KBM-7 (cell line): ENCODE data around the gene RAB44.
"Not testable (repeated sequence)": the region's sequence is repeated elsewhere in the genome, so short reads cannot be mapped to it uniquely, and the experiment has no call there.

Source experiments
- DNase-seq: peaks from one replicate; pipeline ENCODE4 v3.0.0-alpha.2; 2015
- in situ Hi-C: fragments of 300-500 bp; cut with MboI; formaldehyde crosslinking; loops from 2 replicates; pipeline ENCODE4 v1.14.3; 2020; ENCODE audit warnings: low sequenced_read_pairs, low pct_unique_long_range_greater_than_20kb, mixed read lengths

Gene RAB44

DNA sequence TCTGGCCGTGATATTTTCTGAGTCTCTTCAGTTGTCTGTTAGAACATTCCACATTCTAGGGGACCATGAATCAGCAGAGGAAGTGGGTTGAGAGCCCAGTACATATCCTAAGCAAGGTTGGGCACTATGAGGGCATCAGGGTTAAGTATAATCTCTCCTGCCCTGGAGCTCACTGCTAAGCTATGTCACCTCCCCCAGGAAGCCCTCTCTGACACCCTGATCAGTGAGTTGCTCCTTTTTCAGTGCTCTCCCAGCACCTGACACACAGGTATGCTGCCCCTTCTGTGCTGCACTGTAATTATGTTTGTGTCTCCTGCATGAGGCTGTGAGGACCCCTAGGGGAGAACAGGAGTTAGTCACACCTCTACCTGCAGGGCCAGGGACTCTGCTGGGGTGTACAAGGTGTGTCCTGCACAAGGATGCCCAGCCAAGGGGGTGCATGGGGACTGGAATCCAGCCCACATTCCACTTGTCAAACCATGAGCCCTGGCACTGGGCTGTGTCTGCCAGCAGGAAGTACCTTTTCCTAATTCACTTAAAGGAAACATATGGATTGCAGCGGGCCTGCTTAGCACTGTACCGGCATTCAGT lies 3.9 kb downstream of the RAB44 start:
- no peak for DNase-seq
- in situ Hi-C loops = no loop called here

DNA sequence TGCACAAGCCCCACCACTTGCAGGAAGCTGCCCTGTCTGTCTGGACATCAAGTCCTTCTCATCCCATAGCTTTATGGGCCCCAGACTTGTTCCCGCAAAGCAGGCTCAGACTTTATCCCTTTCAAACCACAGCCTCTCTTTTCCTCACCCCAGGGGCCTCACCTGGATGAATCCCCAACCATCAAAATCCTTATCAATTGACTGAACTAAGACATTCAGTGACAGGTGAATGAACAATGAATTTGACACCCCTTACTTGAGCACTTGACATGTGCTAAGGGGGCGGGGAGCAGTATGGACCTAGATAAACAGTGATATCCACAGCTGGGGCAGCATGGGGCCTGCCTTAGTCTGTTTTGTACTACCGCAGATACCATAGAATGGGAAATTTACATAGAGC lies 5.0 kb downstream of the RAB44 start:
- no peak for DNase-seq
- in situ Hi-C loops = no loop called here

DNA sequence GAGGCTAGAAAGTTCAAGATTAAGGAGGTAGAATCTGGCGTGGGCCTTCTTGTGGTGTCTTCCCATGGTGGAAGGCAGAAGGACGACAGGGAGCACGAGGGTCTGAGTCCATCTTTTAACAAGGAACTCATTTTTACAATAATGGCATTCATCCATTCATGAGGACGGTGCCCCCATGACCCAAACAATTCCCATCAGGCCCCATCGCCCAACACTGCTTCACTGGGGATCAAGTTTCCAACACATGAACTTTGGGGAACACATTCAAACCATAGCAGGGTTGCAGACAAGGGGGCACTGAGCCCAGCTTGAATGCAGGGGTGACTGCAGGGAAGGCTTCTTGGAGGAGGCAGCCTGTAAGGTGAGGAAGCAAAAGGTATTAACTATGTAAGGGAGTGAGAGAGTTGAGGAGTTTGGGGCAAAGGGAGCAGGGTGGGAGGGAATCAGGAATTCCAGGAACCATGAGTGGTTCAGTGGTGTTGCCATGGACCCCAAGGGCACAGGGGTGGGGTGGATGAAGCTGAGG lies 5.5 kb downstream of the RAB44 start:
- DNase-seq = no peak
- in situ Hi-C loops = no loop called here

DNA sequence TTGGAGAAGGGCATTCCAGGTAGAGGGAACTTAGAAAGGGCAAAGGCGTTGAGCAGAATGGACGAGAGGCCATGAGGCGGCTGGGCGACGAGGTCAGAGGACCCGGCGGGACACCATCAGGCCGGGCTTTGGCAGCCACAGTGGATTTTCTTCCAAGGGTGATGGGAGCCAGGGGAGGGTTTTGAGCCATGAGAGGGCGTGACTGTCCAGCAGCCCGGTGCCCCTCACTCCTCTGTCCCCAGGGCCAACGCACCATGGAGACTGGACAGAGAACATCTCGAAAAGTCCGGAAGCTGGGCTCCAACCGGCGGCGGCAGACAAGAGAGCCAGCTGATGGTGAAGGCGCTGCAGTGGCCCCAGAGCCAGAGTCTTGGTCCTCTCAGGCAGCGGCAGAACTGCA lies 6.4 kb downstream of the RAB44 start:
- no peak for DNase-seq
- in situ Hi-C loops = no loop called here

DNA sequence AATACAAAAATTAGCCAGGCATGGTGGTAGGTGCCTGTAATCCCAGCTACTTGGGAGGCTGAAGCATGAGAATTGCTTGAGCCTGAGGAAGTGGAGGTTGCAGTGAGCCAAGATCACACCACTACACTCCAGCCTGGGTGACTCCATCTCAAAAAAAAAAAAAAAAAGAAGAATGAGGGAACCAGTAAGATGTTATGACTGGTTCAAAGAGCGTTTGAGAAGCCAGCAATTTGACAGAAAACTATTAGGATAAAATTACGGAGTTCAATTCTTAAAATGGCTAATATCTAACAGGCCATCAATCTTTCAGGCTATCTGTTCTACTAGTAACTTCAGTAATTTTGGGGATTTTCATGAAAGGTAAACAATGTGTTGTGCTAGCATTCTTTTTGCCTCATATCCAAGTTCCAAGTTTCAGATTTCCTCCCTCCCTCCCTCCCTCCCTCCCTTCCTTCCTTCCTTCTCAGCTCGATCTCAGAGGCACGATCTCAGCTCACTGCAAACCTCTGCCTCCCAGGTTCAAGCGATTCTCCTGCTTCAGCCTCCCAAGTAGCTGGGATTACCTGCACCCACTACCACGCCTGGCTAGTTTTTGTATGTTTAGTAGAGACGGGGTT lies 7.4 kb downstream of the RAB44 start:
- DNase-seq, in situ Hi-C loops: not testable (repeated sequence)

DNA sequence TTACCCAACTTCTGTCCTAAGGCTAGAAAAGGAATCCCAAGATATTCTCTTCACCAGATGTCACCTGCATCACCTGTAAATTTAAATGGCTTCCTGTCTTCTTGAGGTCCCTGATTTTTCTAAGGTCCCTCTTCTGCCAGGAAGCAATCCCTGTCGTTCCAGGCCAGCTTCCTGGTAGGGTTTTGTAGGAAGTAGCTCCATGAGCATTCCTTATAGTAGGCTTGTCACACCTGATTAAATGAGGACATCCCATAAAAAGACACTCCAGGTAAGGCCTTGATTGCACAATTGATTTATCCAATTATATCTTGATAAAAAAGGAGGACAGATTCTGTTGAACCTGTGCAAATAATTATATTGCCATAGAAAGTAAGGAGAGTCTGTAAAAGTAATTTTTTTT lies 8.7 kb downstream of the RAB44 start:
- DNase-seq = no peak
- in situ Hi-C loops = no loop called here

DNA sequence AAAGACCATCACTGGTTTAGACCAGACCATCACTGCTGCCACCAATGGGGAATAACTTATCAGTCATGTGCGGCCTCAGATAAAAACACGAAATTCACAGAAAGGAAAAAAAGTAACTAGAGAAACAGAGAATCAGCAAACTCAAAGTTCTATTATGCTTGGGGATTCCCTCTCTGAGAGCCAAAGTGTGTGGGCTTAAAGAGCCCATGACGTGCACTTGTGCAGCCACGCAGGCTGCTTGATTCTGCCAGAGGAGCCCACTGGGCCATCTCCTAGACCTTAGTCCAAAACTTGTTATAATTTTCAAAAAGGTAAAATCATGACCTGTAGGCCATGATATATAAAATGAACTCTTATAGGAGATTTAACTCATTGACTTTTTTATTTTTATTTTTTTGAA lies 15.2 kb downstream of the RAB44 start:
- in situ Hi-C loops = no loop called here
- DNase-seq = no peak

DNA sequence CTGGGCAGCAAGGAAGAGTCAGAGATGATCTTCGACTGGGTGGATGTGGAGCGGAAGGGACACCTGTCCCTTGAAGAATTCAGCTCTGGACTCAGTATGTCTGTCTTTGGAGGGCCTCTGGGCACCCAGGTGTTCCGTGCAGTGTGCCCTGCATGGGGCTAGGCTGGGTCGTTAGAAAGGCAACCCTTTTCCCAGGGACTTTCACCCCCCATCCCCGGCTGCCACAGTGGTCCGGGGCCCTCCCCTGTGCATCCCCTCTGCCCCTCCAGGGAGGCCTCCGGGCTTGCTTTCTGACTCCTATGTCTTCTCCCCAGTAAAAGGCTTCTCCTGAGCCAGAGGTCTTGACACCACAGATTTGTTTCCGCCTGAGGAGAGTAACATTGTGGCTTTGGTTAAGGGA lies 16.2 kb downstream of the RAB44 start:
- no peak for DNase-seq
- in situ Hi-C loops = no loop called here

DNA sequence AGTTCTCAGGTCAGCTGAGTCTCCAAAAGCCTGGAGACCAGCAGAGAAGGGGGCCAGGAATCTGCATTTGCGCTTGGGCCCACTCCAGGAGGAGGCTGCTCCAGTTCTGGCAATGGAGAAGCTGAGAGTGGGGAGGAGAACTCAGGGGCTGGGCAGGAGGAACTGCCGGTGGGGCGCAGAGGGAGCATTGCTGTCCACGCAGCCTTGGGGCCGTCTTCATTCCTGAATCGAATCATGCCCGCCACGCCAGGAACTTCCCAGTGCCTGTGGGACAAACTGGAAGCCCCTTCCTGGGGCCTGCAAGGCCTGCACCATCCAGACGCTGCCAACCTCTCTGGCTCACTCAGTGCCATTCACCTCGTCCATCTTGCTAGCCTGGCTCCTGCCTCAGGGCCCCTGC lies 16.9 kb downstream of the RAB44 start:
- no peak for DNase-seq
- in situ Hi-C loops = no loop called here

DNA sequence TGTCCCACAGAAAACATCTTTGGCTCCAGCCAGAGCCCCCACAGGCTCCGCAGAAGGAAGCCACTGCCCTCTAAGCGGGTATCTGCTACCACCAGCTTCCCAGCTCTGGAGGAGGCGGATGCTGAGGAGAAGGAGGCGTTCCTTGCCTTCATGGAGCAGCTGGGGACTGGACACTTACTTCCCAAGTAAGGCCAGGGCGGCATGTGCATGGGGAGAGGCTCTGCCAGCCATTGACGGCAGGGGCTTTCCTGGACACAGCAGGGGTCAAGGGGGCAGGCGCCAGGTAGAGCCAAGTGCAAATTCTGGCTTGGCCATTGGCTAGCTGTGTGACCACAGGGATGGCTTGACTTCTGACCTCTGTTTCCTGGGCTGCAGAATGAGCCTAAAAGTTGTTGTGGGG lies 17.8 kb downstream of the RAB44 start:
- in situ Hi-C loops = no loop called here

DNA sequence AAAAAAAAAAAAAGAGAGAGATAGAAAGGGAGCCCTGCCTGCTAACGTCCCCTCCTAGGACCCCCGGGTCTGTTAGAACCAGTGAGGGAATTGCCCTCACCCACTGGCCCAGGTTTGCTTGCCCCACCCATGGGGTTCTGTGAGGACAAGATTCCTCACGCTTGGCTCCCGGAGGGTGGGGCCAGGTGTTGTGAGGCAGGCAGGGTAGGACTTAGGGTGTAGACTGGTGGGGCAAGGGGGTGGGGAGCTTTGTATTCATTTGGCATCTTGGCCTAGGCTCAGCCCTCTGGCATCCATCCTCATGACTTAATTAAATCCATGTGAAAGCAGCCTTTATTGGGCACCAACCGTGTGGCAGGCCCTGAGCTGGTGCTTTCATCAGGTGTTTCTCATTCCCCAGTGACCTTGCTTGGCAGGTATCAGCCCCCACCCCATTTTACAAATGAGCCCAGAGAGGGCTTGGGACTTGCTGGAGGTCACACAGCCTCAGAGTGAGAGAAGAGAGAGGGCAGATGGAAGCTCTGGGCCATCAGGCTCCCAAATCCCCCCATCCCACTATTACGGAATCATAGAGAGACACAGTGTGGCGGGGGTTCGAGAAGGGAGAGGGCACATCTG lies 19.0 kb downstream of the RAB44 start:
- in situ Hi-C loops = no loop called here
- no peak for DNase-seq

More for the DNA sequence above, 17.8 kb downstream of the RAB44 start:
- DNase-seq = no peak

DNA sequence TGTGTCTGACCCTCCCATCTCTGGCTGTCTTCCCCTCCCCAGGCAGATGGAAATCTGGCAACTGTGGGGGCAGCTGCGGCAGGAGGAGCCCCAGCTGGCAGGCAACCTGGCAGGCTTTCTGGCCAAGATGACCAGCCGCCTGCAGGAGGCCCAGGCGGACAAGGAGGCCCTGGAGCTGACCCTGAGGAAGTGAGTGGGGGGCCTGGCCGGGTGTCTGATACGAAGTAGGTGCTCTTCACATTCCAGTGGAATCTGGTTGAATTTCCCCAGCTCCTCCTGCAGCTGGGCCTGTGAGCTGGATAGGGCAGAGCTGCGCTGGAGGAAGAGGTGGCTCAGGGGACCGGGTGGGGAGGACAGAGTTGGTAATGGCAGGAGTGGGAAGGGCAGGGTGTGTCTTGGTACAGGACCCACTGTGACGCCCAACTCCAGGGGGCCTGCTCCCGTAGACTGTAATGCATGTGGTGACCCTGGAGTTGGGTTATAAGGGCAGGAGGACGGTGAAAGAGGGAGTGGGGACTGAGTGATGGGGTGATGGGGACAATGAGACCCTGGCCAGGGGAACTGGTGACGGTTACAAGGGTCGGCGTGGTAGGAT lies 19.7 kb downstream of the RAB44 start:
- no peak for DNase-seq
- in situ Hi-C loops = no loop called here

DNA sequence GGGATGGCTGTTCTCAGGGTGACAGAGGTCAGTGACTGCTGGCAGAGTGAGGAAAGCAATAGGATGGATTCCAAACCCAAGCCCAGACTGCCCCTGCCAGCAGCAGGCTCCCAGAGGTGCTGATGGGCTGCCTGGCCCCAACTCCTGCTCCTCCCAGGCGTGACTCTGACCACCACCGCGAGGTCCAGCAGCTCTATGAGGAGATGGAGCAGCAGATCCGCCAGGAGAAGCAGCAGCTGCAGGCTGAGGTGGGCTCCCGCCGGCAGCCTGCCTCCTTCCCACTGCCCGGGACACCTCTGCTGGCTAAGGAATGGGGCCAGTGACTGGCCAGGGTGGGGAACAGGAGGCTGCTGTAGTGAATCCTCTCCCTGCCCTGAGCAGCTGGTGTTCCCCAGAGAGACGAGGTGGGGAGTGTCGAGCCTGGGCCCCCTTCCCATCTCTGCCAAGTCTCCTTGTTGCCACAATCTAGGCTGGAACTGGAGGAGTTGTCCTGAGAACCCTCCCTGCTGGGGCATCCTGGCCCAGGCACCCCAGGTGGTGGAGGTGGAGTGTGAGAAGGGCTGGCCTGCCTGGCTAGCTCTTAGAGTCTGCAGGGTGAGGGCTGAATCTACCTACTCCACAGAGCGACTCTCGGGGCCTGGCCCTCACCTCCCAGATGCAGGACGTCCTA lies 20.4 kb downstream of the RAB44 start:
- in situ Hi-C loops = no loop called here
- DNase-seq = no peak

DNA sequence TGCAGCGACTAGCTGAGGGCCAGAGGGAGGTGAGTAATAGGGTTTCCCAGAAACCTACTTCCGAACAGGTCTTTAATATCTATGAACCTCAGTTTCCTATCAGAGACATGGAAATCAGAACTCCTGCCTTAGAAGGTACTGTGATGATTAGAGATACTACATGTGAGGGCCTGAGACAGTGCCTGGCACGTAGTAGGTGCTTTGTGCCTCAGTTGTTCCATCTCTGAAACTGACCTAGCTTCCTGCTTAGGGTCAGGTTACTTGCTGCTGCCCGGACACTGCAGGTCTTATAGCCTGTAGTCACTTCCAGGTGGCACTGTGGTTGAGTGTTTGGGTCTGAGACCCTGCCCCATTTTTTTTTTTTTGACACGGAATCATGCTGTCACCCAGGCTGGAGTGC lies 20.9 kb downstream of the RAB44 start:
- in situ Hi-C loops = no loop called here

DNA sequence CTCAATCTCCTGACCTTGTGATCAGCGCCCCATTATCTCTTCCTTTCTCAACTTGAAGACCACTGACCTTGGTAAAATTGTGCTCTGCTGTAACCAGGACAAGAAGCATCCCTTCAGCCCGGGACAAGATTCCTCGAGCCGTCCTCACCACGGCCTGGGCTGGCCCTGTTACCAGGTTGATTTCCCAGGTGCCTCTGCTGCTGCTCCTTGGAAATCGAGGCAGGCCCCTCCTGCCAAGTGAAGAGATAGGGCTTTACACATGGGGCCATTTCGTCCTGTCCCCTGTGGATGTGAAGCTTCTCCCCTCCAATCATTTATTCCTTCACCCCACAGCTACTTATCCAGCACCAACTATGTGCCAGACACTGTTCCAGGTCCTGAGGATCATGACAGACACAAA lies 21.5 kb downstream of the RAB44 start:
- DNase-seq = no peak
- in situ Hi-C loops = no loop called here

More for the DNA sequence above, 20.9 kb downstream of the RAB44 start:
- no peak for DNase-seq

DNA sequence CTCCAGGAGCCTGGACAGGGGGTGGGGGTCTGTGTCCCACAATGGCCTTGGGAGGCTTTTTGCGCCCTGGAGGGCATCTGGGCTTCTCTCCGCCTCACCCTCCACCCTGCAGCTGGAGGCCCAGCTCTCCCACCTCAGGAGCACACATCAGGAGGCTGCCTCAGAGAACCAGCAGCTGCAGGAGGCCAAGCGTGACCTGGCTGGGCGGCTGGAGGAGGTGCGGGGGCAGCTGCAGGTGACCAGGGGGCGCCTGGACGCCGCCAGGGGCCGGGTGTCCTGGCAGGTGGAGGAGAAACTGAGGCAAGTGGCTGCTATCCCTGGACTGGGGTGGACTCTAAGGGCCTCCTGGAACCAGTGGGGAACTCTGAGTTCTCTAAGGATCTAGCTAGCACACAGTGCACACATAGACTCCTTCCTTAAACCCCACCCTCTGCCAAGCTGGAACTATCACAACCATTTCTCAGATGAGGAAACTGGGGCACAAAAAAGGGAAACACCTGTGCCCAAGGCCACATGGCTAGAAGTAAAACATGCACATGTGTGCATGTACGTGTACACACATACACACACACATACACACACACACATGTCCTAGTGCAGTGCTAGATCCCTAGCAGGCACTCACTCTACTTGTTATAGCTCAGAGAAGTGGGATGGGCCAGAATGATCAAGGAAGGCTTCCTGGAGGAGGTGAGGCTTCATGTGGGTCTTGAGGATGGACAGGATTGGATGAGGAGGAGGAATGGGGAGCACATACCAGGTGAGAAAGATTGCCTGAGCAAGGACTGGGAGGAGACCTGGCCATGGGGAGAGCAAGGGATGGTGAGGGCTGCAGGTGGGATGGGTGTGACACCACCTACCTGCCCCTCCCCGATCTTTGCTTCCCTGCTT lies 22.9 kb downstream of the RAB44 start:
- in situ Hi-C loops = no loop called here
- no peak for DNase-seq

DNA sequence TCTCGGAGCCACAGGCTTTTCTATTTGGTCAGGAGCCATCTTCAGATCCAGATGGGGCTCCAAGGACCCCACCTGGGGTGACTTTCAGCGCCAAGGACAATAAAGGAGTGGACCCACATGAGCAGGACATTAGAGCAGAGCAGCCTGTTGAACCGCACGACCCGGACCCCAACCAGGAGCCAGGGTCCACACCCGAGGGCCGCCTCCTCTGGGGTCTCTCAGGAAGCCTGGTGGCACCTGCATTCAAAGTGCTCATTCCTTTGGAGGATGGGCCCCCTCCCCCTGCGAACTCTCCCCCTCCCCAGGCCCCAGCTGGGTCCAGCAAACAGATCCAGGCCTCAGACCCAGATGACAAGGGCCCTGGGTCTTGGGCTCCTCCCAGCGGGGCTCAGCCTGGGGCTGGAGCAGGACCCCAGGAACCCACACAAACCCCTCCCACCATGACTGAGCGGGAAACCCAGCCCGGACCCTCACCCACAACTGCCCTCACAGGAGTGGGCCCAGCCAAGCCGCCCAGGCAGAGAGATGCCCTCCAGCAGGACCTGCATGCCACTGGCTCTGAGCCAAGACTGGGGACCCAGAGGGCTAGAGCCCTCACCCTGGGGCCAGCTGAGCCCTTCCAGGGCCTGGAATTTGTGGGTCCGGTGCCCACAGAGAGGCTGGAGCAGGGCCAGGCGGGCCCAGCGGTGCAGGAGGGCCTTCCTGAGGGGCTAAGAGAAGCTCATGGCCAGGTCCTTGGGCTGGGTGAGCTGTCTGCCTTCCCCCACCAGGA lies 23.9 kb downstream of the RAB44 start:
- DNase-seq = no peak
- in situ Hi-C loops = no loop called here

DNA sequence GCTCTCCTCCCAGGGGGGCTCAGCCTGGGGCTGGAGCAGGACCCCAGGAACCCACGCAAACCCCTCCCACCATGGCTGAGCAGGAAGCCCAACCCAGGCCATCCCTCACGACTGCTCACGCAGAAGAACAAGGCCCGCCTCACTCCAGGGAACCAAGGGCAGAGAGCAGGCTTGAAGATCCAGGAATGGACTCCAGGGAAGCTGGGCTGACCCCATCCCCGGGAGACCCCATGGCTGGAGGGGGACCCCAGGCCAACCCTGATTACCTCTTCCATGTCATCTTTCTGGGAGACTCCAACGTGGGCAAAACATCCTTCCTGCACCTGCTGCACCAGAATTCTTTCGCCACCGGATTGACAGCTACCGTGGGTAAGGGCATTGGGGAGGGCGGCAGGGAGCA lies 24.7 kb downstream of the RAB44 start:
- no peak for DNase-seq
- in situ Hi-C loops = no loop called here
